ENCODE results near the gene PELI2.

DNA sequence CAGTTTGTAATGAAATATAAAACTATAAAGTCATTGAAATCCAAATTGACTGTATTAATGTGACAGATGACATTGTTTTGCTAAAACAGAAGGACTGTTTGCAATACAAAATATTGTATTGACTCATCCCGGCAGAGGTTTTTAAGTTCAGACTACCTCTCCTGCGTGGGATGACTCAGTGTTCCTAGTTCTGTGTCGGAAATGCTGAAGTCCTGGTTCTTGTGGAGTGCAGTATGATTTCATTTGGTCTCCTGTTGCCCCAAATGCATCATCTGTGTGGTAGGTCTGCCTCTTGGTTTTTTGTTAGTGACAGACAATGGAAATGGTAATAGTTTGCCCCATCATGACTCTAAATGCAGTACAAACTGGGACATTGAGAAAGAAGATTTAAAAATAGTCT is 27.8 kb downstream of the PELI2 start:
- TF ChIP-seq CTCF (IDR thresholded peaks at IDR 0.05): no peak
- no peak for TF ChIP-seq ZFX (IDR thresholded peaks at IDR 0.05; ENCODE audit: borderline replicate concordance)

Measured in 22Rv1 (cell line).